Calu3 (cell line): Measurements from ENCODE around the gene TRAIP. TPM values are rescaled to one million over a fixed set of nuclear protein-coding genes. Genes with fewer than 3 reads are reported as not detected.
"Not testable (repeated sequence)": the region's sequence is repeated elsewhere in the genome, so short reads cannot be mapped to it uniquely, and the experiment has no call there.

Experiments used
- BruUV-seq: library from RNA; stranded (reverse); fragments of 400-500 nt; replicated peaks from 2 replicates; lab custom pipeline; 2021; lab: Mats Ljungman, UMichigan
- CTCF ChIA-PET: fragments of 300-600 bp; sonication (Branson Sonifier 250); formaldehyde crosslinking; loops from one replicate; lab custom pipeline; 2022; ENCODE audit warnings: antibody characterized with exemption; lab: Charles Lee
- DNase-seq: peaks from one replicate; pipeline ENCODE4 v3.0.0; 2022
- H3K27ac Mint-ChIP-seq: one replicate; pipeline ENCODE4 v1.8.0; 2022; ENCODE audit warnings: mixed read lengths; ENCODE audit not compliant: unreplicated experiment
- H3K27me3 Mint-ChIP-seq: one replicate; pipeline ENCODE4 v1.8.0; 2022; ENCODE audit warnings: mixed read lengths; ENCODE audit not compliant: unreplicated experiment
- H3K36me3 Mint-ChIP-seq: one replicate; pipeline ENCODE4 v1.8.0; 2022; ENCODE audit warnings: mild to moderate bottlenecking, moderate library complexity, mixed read lengths; ENCODE audit not compliant: insufficient read depth, unreplicated experiment
- H3K4me1 Mint-ChIP-seq: one replicate; pipeline ENCODE4 v1.8.0; 2022; ENCODE audit warnings: mild to moderate bottlenecking, low read depth, mixed read lengths; ENCODE audit not compliant: unreplicated experiment
- H3K4me3 Mint-ChIP-seq: one replicate; pipeline ENCODE4 v1.8.0; 2022; ENCODE audit warnings: mild to moderate bottlenecking, low read depth, moderate library complexity, mixed read lengths; ENCODE audit not compliant: unreplicated experiment
- H3K9me3 Mint-ChIP-seq: one replicate; pipeline ENCODE4 v1.8.0; 2022; ENCODE audit warnings: low read depth, mixed read lengths; ENCODE audit not compliant: unreplicated experiment
- intact Hi-C: fragments of 100-400 bp; cut with micrococcal nuclease; formaldehyde crosslinking; loops from one replicate; pipeline ENCODE4 v1.10.0; 2022; ENCODE audit not compliant: unreplicated experiment
- total RNA-seq: library from RNA; stranded (reverse); gene quantifications from 2 replicates; pipeline ENCODE4 v1.2.3, GENCODE V29; 2022
- TF ChIP-seq, protein P1 (sequence below): fragments of 200-600 bp; IDR thresholded peaks from one replicate; pipeline ENCODE4 v1.8.0; 2022; ENCODE audit warnings: antibody characterized with exemption; ENCODE audit not compliant: unreplicated experiment

The TRAIP gene
- total RNA-seq, 1 experiment from 2014 or later, result 29.7 TPM

DNA sequence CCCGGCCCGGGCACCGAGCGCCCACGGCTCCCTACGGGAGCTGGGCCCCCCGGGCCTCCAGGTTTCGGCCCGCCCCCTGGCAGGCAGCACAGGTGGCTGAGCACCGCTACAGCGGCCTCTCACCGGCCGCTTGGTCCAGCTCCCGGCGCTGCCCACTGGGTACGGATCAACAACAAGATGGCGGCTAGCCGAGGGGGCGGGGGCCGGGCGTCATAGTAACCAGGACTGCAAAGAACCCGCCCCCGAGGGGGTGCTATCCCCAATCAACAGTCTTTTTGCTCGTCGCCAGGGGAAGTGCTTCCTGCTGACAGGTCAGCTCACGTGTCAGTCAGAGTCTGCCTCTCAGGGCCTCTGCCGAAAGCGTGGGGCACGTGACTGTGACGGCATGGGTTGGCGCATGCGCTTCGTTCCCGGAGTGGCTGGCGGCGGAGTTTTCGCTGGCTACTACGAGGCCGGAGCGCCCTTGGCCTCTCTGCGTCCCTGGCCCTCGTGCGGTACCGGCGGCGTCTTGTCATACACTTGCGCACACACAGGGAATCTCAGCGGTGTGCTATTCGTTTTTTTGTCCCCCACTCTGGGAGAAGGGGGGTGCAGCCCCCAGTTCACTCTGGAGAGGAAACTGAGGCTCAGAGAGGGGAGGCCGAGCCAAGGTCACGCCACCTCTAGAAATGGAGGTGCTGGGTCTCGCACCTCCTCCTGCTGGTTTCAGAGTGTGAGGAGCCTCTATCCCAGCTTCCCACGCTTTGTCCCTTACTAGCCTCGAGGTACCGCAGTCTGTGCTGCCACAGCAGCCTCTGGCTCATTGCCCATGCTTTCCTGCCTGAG is 69.8 kb downstream of the TRAIP start, which contains the start of gene IP6K1:
TSS of gene IP6K1 (minus strand) at position 186 of the 825 bp plus-strand sequence. CDS start 38,502 bp downstream, outside the sequence.
- H3K27ac Mint-ChIP-seq, result peak within 1 kb of the TSS; percentile 88
- CTCF ChIA-PET, result interaction anchor here (0.5 to 1.0 kb wide), 8 partner anchors 12 to 454 kb away, joined by 3 to 5 read pairs (median 3); partner anchors contain the start of gene MON1A
- intact Hi-C loops, result no loop called here
- H3K4me1 Mint-ChIP-seq, result no peaks in the 10 kb centered on the region
- H3K9me3 Mint-ChIP-seq, result peaks cover 2% of the 10 kb centered on the region
- peak within 1 kb of the TSS; percentile 79 for H3K4me3 Mint-ChIP-seq
- peaks cover 13% of the 10 kb centered on the region for H3K27me3 Mint-ChIP-seq
- peak; percentile 99 for DNase-seq
- TF ChIP-seq, protein P1, sequence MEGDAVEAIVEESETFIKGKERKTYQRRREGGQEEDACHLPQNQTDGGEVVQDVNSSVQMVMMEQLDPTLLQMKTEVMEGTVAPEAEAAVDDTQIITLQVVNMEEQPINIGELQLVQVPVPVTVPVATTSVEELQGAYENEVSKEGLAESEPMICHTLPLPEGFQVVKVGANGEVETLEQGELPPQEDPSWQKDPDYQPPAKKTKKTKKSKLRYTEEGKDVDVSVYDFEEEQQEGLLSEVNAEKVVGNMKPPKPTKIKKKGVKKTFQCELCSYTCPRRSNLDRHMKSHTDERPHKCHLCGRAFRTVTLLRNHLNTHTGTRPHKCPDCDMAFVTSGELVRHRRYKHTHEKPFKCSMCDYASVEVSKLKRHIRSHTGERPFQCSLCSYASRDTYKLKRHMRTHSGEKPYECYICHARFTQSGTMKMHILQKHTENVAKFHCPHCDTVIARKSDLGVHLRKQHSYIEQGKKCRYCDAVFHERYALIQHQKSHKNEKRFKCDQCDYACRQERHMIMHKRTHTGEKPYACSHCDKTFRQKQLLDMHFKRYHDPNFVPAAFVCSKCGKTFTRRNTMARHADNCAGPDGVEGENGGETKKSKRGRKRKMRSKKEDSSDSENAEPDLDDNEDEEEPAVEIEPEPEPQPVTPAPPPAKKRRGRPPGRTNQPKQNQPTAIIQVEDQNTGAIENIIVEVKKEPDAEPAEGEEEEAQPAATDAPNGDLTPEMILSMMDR, result no peak
- TSS peak; percentile 98 for BruUV-seq
- H3K36me3 Mint-ChIP-seq, result peaks cover 39% of the 10 kb centered on the region

DNA sequence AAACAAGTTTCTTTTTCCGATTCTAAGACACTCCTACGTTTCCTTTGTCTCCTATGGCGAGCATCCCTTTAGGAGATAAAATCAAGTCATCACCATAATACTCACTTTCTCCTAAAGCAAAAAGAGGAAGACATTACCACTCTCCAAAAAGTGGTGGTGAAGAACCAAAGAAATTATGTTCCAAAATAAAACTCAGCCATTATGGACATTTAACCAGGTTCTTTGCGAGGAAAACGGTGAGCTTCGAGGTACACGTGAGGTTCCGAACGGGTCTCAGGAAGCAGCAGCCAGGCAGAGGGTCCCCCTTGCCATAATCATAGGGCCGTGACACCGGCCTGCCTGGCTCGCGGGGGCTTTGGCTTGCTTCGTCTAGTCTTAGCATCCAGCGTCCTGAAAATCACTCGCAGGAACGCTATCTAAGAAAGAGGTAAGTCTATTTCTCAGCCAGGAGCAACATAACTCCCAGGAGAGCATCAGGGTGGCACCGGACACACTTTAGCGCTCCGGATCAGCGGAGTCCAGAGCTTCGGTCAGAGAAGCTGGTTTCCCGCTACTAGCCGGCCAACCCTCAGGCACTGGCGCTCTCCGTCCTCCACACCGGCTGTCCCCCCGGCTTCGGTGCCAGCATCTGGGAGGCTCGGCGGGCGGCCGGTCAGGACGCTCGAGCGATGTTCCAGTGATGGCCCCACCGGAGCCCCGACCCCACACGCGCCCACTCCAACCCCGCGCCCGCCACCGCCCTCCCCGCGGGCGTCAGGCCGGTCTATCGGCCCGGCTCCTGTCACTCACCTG is 70.6 kb downstream of the TRAIP start:
- CTCF ChIA-PET, result interaction anchor here (0.5 to 1.0 kb wide), 8 partner anchors 12 to 453 kb away, joined by 3 to 5 read pairs (median 3); partner anchors contain the start of gene MON1A
- intact Hi-C loops, result no loop called here
- Mint-ChIP-seq H3K27ac (no peak overlapping the region), H3K27me3 (peaks cover 5% of the 10 kb centered on the region), H3K9me3 (peaks cover 2% of the 10 kb centered on the region), H3K4me1 (no peaks in the 10 kb centered on the region), H3K36me3 (peaks cover 39% of the 10 kb centered on the region), H3K4me3 (peak overlapping the region; percentile 79)
- BruUV-seq, result no TSS peak
- DNase-seq, result peak; percentile 29
- TF ChIP-seq, protein P1, result no peak

DNA sequence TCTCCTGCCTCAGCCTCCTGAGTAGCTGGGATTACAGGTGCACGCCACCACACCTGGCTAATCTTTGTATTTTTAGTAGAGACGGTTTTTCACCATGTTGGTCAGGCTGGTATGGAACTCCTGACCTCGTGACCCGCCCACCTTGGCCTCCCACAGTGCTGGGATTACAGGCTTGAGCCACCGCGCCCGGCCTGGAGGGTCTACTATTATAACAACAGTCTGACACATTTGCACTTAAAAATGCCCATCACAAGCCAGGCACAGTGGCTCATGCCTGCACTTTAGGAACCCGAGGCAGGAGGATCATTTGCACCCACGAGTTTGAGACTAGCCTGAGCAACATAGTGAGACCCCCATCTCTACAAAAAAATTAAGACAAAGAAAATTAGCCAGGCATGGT is 74.1 kb downstream of the TRAIP start:
- H3K27ac Mint-ChIP-seq, H3K27me3 Mint-ChIP-seq, H3K4me3 Mint-ChIP-seq, BruUV-seq, H3K9me3 Mint-ChIP-seq, intact Hi-C loops, DNase-seq, H3K4me1 Mint-ChIP-seq: not testable (repeated sequence)
- CTCF ChIA-PET, result interaction anchor here (0.7 kb wide), 2 partner anchors 57 to 1523 kb away, joined by 3 to 4 read pairs; no protein-coding TSS in a partner anchor
- H3K36me3 Mint-ChIP-seq, result peaks cover 36% of the 10 kb centered on the region

DNA sequence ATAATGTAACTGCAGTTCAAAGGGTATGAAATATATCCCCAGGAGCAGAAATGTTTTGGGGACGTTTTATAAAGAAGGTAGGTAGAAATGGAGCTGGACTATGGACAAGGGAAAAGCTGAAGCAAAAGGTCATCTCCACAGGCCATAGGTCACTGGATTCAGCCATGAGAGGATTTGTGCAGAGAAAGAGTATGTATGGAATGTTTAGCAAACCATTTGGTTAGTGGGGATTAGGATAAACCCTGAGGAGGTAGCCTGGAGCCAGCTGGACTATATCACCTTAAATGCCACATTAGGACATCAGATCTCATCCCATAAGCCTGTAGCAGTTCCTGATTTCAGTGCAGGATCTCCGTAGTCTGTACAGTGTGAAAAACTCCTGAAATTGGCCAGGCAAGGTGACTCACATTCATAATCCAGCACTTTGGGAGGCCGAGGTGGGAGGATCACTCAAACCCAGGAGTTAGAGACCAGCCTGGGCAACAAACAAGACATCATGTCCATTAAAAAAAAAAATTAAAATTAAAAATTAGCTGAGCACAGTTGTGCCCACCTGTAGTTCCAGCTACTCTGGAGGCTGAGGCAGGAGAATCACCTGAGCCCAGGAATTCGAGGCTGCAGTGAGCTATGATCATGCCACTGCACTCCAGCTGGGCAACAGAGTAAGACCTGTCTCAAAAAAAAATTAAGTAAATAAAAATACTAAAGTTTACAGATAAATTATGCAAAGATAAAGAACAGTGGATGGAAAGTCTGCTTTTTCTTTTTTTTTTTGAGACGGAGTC is 74.8 kb downstream of the TRAIP start:
- Mint-ChIP-seq H3K36me3 (peaks cover 29% of the 10 kb centered on the region), H3K4me1 (no peaks in the 10 kb centered on the region), H3K27me3 (no peaks in the 10 kb centered on the region), H3K27ac (no peak overlapping the region), H3K4me3 (no peak overlapping the region), H3K9me3 (no peaks in the 10 kb centered on the region)
- TF ChIP-seq, protein P1, result no peak
- BruUV-seq, result no TSS peak
- CTCF ChIA-PET, result interaction anchor here (0.6 to 0.7 kb wide), 2 partner anchors 29 to 58 kb away, joined by 3 read pairs; no protein-coding TSS in a partner anchor
- intact Hi-C loops, result no loop called here
- no peak for DNase-seq

DNA sequence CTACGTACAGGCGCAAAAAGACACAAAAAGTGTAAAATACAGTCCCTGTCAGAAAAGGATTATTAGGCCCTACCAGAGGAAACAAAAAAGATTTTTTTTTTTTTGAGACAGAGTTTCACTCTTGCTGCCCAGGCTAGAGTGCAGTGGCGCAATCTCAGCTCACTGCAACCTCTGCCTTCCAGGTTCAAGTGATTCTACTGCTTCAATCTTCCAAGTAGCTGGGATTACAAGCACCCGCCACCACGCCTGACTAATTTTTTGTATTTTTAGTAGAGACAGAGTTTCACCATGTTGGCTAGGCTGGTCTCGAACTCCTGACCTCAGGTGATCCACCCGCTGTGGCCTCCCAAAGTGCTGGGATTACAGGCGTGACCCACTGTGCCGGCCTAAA is 75.4 kb downstream of the TRAIP start:
- H3K36me3 Mint-ChIP-seq, result peaks cover 23% of the 10 kb centered on the region
- BruUV-seq, H3K9me3 Mint-ChIP-seq, H3K4me3 Mint-ChIP-seq, H3K27ac Mint-ChIP-seq, H3K4me1 Mint-ChIP-seq, DNase-seq, H3K27me3 Mint-ChIP-seq, intact Hi-C loops: not testable (repeated sequence)
- CTCF ChIA-PET, result interaction anchor here (0.6 kb wide), 1 partner anchor 30 kb away, joined by 3 read pairs; no protein-coding TSS in a partner anchor
